HS-5 (cell line): ENCODE results near the gene ACVR1C.
A peak's percentile ranks its signal among the peaks of the same experiment; 100 is the strongest.

ENCODE experiments used
- DNase-seq: peaks from one replicate; pipeline ENCODE4 v3.0.0-alpha.2; 2012; ENCODE audit warnings: low read depth

The ACVR1C gene

DNA sequence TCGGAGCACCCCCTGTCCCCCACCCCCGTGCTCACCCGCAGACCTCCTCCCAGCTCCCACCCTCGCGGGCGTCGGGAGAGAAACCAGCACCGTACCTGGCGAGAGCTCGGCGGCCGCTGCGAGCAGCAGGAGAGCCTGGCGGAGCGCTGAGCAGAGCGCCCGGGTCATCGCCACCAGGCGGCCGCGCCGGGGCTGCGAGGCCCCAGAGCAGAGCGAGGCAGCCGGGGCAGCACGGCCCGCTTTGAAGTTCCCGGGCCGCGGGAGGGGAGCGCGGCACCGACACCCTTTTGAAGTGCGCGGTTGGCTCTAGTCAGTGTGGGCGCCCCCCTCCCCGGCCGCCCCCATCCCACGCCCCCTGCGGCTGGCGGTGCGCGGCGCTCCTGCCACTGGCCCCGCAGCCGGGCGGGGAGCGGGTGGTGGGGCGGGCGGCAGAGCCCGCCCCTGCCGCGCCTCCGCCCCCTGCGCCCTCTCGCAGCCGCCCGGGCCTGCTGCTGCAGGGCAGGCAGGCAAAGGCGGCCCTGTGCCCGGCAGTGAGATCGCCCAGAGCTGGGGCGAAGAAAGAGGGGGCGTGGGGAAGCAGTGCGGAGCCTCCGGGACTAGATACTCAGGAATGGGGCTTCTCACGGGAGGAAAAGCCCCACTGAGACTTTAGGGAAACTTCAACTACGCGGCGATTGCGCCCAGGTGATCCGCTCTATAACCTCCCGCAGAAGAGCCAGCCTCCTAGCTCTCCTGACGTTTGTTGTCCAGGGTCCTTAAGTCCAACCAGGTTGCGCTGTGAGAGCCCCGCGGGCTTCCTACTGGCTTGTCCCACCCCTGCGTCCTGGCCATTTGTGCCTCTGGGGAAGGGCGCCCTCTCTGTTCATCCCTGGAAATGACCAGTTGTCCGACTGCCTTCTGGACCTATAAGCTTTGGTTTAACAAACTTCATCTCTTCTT is at the start of gene ACVR1C:
ACVR1C (minus strand) TSS at position 388 of the 939 bp plus-strand sequence; CDS start at position 168, 220 bp downstream.
- no peak for DNase-seq

DNA sequence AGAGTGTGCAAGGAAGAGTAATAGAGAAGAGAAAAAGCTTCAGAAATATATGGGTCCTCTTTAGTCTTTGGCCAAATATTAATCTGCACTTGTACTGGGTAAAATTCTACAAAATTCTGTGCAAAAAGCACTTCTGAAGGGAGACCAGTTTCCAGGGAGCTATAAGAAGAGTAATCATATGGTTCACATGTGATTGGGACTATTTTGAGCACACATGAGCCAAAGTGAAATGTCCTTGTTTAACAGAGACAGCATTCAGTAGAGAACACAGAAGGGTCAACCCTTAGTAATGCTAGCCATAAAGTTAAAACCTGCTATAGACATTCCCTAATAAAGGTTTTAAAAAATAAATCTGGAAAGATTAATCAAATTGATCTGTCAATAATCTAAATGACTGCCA is 49.3 kb upstream of the ACVR1C start:
- DNase-seq = no peak

DNA sequence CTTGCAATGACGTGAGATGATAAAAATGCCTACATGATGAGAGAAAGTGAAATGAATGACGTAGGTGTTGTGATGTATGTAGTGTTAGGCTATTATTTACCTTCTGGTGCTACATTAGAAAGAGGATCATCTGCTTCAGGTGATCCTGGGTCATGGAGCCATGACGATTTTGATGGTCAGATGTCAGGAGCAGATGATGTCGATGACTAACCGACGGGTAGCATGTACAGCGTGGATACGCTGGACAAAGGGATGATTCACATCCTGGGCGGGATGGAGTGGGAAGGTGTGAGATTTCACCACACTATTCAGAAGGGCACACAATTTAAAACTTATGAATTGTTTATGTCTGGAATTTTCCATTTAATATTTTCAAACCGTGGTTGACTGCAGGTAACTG is 43.5 kb upstream of the ACVR1C start:
- DNase-seq = no peak

- DNase-seq = no peak
Observed at GRCh38 chr2:157662401-157662800, 33.7 kb upstream of the ACVR1C start.

- no peak for DNase-seq
Observed at GRCh38 chr2:157661776-157662175, 33.1 kb upstream of the ACVR1C start.

GRCh38 chr2:157657858-157658257 is 29.2 kb upstream of the ACVR1C start:
- no peak for DNase-seq

GRCh38 chr2:157657101-157657500 is 28.4 kb upstream of the ACVR1C start:
- no peak for DNase-seq

GRCh38 chr2:157644776-157645175 is 16.1 kb upstream of the ACVR1C start:
- DNase-seq = no peak

DNA sequence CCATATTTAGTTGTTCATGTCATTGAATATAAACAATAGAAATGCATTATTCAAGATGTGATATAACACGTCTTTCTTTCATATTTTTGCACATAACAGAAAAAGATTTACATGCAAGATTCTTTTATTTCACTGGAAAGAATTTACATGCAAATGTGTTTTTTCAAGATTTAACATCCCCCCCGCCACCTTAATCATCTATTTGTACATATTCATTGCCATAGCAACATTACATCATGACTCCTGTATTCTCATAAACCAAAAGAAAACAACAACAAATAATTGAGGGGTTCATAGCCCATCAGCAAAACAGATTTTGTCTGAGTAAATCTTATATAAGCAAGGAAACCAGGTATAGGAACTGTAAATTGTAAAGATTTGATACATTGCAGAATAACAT is 3.2 kb upstream of the ACVR1C start:
- no peak for DNase-seq

GRCh38 chr2:157627594-157628476 is 829 bp downstream of the ACVR1C start:
- DNase-seq = no peak

GRCh38 chr2:157625296-157625695 is 3.4 kb downstream of the ACVR1C start:
- no peak for DNase-seq

GRCh38 chr2:157620956-157621355 is 7.7 kb downstream of the ACVR1C start:
- peak; percentile 23 for DNase-seq

DNA sequence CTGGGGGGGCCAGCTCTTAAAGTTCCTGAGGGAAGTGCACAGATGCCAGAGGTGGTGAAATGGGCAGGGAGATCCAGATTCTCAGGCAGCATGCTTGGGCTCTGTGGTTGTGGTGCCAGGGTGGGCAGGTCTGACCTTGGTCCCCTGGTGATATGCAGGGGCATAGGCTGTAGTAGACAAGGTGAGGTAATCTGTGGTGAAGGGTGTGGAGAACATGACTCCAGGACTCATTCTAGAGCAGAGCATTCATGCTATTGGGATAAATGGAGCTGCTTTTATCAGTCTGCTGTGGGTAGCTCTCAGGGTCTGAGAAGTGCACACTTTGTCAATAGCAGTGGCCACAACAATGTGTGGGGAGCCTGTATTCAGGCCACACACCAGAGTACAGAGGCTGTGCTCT is 16.9 kb downstream of the ACVR1C start:
- no peak for DNase-seq

DNA sequence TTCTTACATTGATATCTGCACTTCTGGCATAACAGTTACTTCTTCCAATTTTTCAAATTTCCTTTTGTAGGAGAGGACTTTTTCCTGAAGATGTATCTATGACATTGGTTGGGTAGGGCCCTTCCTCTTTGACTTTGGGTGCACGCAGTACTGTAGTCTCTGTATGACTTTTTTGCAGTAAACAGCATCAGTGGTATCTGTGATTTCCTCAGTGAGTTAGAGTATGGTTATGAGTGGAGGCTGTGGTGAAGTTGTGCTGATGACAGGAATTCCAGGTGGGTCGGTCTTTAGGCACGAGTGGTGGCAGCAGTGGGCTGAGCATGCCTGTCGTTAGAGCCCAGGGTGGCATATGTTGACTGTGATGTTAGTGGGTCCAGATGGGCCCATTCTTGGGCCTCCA is 17.6 kb downstream of the ACVR1C start:
- no peak for DNase-seq

DNA sequence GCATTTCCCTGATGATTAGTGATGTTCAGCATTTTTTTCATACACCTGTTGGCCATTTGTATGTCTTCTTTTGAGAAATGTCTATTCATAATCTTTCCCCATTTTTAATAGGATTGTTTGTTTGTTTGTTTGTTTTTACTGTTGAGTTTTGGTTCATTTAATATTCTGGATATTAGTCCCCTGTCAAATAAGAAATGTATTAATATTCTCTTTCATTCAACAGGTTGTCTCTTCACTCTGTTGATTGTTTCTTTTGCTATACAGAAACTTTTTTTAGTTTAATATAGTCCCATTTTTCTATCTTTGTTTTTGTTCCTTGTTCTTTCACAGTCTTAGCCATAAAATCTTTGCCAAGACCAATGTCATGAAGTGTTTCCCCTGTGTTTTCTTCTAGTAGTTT is 22.1 kb downstream of the ACVR1C start:
- no peak for DNase-seq

DNA sequence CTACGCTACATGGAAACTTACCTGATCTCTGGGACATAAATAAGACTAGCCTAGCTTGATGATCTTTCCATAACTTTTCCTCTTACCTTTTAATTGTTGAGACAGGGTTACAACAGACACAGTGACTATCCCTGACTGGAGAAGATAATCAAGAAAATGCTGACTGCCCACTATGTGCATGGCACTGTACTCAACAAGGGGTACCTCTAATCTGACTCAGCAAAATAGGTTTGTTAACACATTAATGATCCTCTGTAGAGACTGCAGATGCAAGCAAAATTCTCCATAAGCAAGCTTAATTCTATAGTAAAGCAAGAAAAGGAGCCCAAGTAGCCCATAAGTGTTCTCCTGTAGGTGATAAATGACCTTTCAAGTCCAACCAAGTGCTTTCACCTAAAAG is 25.5 kb downstream of the ACVR1C start:
- no peak for DNase-seq

- DNase-seq = no peak
Observed at GRCh38 chr2:157601807-157602206, 26.9 kb downstream of the ACVR1C start.

GRCh38 chr2:157596992-157597681 is 31.5 kb downstream of the ACVR1C start:
- DNase-seq = no peak

DNA sequence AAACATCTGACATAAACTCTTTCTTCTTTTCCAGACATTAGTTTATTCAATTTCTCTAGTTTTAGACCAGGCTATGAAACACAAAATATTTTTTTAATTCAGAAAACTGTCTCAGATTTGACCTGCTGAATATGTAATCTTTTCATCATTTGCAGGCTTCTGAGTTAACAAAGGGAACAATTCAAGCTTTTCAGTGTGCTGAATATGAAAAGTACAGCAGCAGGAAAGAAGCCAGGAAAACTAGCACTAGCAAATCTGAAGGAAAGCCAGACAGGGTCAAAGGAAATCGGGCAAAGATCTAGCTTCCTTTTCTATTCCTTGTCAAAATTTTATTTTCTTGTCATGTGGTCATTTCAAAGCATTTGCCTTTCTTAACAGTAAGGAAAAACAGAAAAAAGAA is 35.3 kb downstream of the ACVR1C start:
- no peak for DNase-seq

GRCh38 chr2:157592948-157593347 is 35.7 kb downstream of the ACVR1C start:
- no peak for DNase-seq

GRCh38 chr2:157592374-157592773 is 36.3 kb downstream of the ACVR1C start:
- no peak for DNase-seq

GRCh38 chr2:157587576-157587975 is 41.1 kb downstream of the ACVR1C start:
- DNase-seq = no peak
